Right ventricle myocardium inferior (tissue), 1 donor: Measurements from ENCODE around the gene SCYGR2. TPM values are rescaled to one million over a fixed set of nuclear protein-coding genes. Genes with fewer than 3 reads are reported as not detected.
A peak's percentile ranks its signal among the peaks of the same experiment; 100 is the strongest.
"Not testable (repeated sequence)": the region's sequence is repeated elsewhere in the genome, so short reads cannot be mapped to it uniquely, and the experiment has no call there.

Experiments
- ATAC-seq: fragments of 200-7000 bp; cut with Tn5 transposase; one replicate; pipeline ENCODE4 v1.9.1; 2020; ENCODE audit warnings: mild to moderate bottlenecking, moderate library complexity
- DNase-seq: peaks from one replicate; pipeline ENCODE4 v3.0.0; 2021; ENCODE audit errors: missing footprints
- intact Hi-C: fragments of 100-400 bp; cut with DNase I; formaldehyde crosslinking; loops from one replicate; pipeline ENCODE4 v1.11.0; 2022
- long read RNA-seq: library from polyadenylated mRNA; unstranded; transcript quantifications from one replicate; pipeline ENCODE4 v2.0.0, GENCODE V29; 2021
- total RNA-seq: library from RNA; stranded (reverse); fragmentation: NEBNext Ultra II Directional; extraction: Animal tissue kit (Norgen Biotek cat#: 25700); gene quantifications from one replicate; pipeline ENCODE4 v1.2.1, GENCODE V29; 2021
- donor health status: DM: no; HTN: yes; CAD: no; lungs with severe emphysema.

Gene SCYGR2
- not detected for total RNA-seq
- long read RNA-seq: 0 reads

GRCh38 chr2:227598835-227599503, at the start of gene SCYGR2:
SCYGR2 (plus strand) TSS chr2:227598893; CDS start chr2:227598893, 0 bp downstream.
- DNase-seq, ATAC-seq, intact Hi-C loops: not testable (repeated sequence)

GRCh38 chr2:227551836-227552235, 46.9 kb upstream of the SCYGR2 start:
- DNase-seq: no peak
- ATAC-seq: no peak
- intact Hi-C loops: no loop called here

GRCh38 chr2:227562581-227562980, 36.1 kb upstream of the SCYGR2 start:
- DNase-seq: no peak
- intact Hi-C loops: no loop called here
- no peak for ATAC-seq

- DNase-seq (no peak), ATAC-seq (no peak)
- intact Hi-C loops: no loop called here
Observed at GRCh38 chr2:227565080-227565479, 33.6 kb upstream of the SCYGR2 start.

GRCh38 chr2:227566012-227566411, 32.7 kb upstream of the SCYGR2 start:
- intact Hi-C loops: no loop called here
- DNase-seq (no peak), ATAC-seq (no peak)

- ATAC-seq (no peak), DNase-seq (no peak)
- intact Hi-C loops: no loop called here
Observed at GRCh38 chr2:227568852-227569169, 29.9 kb upstream of the SCYGR2 start.

- ATAC-seq (no peak), DNase-seq (no peak)
- intact Hi-C loops: no loop called here
Observed at GRCh38 chr2:227570615-227571014, 28.1 kb upstream of the SCYGR2 start.

GRCh38 chr2:227576110-227576509, 22.6 kb upstream of the SCYGR2 start:
- ATAC-seq (no peak), DNase-seq (no peak)
- intact Hi-C loops: no loop called here

GRCh38 chr2:227576812-227577211, 21.9 kb upstream of the SCYGR2 start:
- intact Hi-C loops: no loop called here
- ATAC-seq (no peak), DNase-seq (no peak)

GRCh38 chr2:227577555-227577954, 21.1 kb upstream of the SCYGR2 start:
- DNase-seq: no peak
- intact Hi-C loops: no loop called here
- ATAC-seq: no peak

- intact Hi-C loops: no loop called here
- ATAC-seq (no peak), DNase-seq (no peak)
Observed at GRCh38 chr2:227578642-227579041, 20.1 kb upstream of the SCYGR2 start.

- intact Hi-C loops: no loop called here
- ATAC-seq: no peak
- no peak for DNase-seq
Observed at GRCh38 chr2:227579791-227580190, 18.9 kb upstream of the SCYGR2 start.

GRCh38 chr2:227582369-227582768, 16.3 kb upstream of the SCYGR2 start:
- DNase-seq (no peak), ATAC-seq (no peak)
- intact Hi-C loops: no loop called here

- DNase-seq: no peak
- intact Hi-C loops: no loop called here
Observed at GRCh38 chr2:227592694-227593387, 5.9 kb upstream of the SCYGR2 start.

GRCh38 chr2:227595797-227596196, 2.9 kb upstream of the SCYGR2 start:
- intact Hi-C loops: no loop called here
- no peak for DNase-seq
- no peak for ATAC-seq

More at GRCh38 chr2:227592694-227593387, 5.9 kb upstream of the SCYGR2 start:
- ATAC-seq: no peak

- DNase-seq: no peak
- intact Hi-C loops: no loop called here
- ATAC-seq: no peak
Observed at GRCh38 chr2:227597036-227597435, 1.7 kb upstream of the SCYGR2 start.

GRCh38 chr2:227597998-227598397, 695 bp upstream of the SCYGR2 start:
- intact Hi-C loops: no loop called here
- no peak for ATAC-seq
- no peak for DNase-seq

GRCh38 chr2:227602358-227602757, 3.7 kb downstream of the SCYGR2 start:
- DNase-seq: no peak
- intact Hi-C loops: no loop called here
- no peak for ATAC-seq

GRCh38 chr2:227606476-227606875, 7.8 kb downstream of the SCYGR2 start:
- peak; percentile 23 for ATAC-seq

GRCh38 chr2:227607941-227608340, 9.2 kb downstream of the SCYGR2 start:
- intact Hi-C loops: no loop called here
- DNase-seq (no peak), ATAC-seq (no peak)

More at GRCh38 chr2:227606476-227606875, 7.8 kb downstream of the SCYGR2 start:
- intact Hi-C loops: no loop called here
- no peak for DNase-seq
